B cell (primary cell): ENCODE results near the gene INPP1. TPM values are rescaled to one million over a fixed set of nuclear protein-coding genes. Genes with fewer than 3 reads are reported as not detected.

Source experiments
- ATAC-seq: fragments of 200-7000 bp; cut with Tn5 transposase; one replicate; pipeline ENCODE4 v1.10.0; 2021; ENCODE audit warnings: low read depth, mild to moderate bottlenecking, moderate number of reproducible peaks, moderate library complexity
- CTCF ChIA-PET: fragments of 350-600 bp; sonication (Branson Sonifier 250); formaldehyde crosslinking; loops from one replicate; lab custom pipeline; 2021; ENCODE audit warnings: antibody characterized with exemption, inconsistent platforms; lab: Charles Lee
- POLR2A ChIA-PET: fragments of 350-600 bp; sonication (Branson Sonifier 250); formaldehyde crosslinking; loops from one replicate; lab custom pipeline; 2021; ENCODE audit warnings: antibody characterized with exemption; lab: Charles Lee
- DNase-seq: peaks from one replicate; pipeline ENCODE4 v3.0.0; 2013
- H2AFZ ChIP-seq: 2 replicates; pipeline ENCODE4 v1.6.1; 2012; ENCODE audit warnings: mild to moderate bottlenecking, low read depth, low read length; ENCODE audit not compliant: insufficient read depth, poor library complexity, severe bottlenecking
- H3K27ac ChIP-seq, 2 donors: 1 replicate in 1 of 2; 2 replicates in 1 of 2; pipeline ENCODE4 v1.5.1; 2012 to 2013; ENCODE audit warnings: low read length in 2 of 2, mild to moderate bottlenecking in 2 of 2, moderate library complexity in 1 of 2
- H3K27me3 ChIP-seq, 4 experiments: fragments of 200-600 bp in 1 of 4; sonication (generic) in 1 of 4; replicated peaks in 1 of 4; 1 replicate in 2 of 4; 2 replicates in 2 of 4; pipeline versions ENCODE4 v1.6.1 to v1.7.0; 2013 to 2016; ENCODE audit warnings: low read length in 3 of 4, mild to moderate bottlenecking in 2 of 4, mixed read lengths in 1 of 4, moderate library complexity in 1 of 4; ENCODE audit not compliant: insufficient read depth in 4 of 4, control insufficient read depth in 3 of 4; ENCODE audit errors: control extremely low read depth in 1 of 4
- H3K36me3 ChIP-seq, 2 experiments: replicated peaks in 1 of 2; 1 replicate in 1 of 2; 2 replicates in 1 of 2; pipeline versions ENCODE4 v1.6.1 to v1.7.1; 2013; ENCODE audit warnings: low read length in 1 of 2; ENCODE audit not compliant: insufficient read depth in 2 of 2, control insufficient read depth in 1 of 2; ENCODE audit errors: control extremely low read depth in 1 of 2, extremely low read depth in 1 of 2
- H3K4me1 ChIP-seq, 2 donors: fragments of 200-600 bp in 1 of 2; sonication (generic) in 1 of 2; 1 replicate in 1 of 2; 2 replicates in 1 of 2; pipeline versions ENCODE4 v1.5.1 to v1.6.1; 2013 to 2017; ENCODE audit warnings: low read length in 2 of 2; ENCODE audit not compliant: control insufficient read depth in 2 of 2, insufficient read depth in 2 of 2
- H3K4me2 ChIP-seq: replicated peaks from 2 replicates; pipeline ENCODE3; 2012; ENCODE audit warnings: mild to moderate bottlenecking, low read depth, low read length; ENCODE audit not compliant: poor library complexity, severe bottlenecking
- H3K4me3 ChIP-seq, 5 experiments: fragments of 200-600 bp in 1 of 5; sonication (generic) in 1 of 5; 1 replicate in 3 of 5; 2 replicates in 2 of 5; pipeline versions ENCODE4 v1.5.1 to v1.7.0; 2011 to 2016; ENCODE audit warnings: low read length in 4 of 5, mild to moderate bottlenecking in 4 of 5, low read depth in 2 of 5, control low read depth in 1 of 5, moderate library complexity in 1 of 5; ENCODE audit not compliant: insufficient read depth in 1 of 5; ENCODE audit errors: control extremely low read depth in 1 of 5, extremely low read depth in 1 of 5
- H3K79me2 ChIP-seq: fragments of 200-600 bp; sonication (generic); one replicate; pipeline ENCODE4 v1.6.0; 2016; ENCODE audit warnings: low read length; ENCODE audit not compliant: control insufficient read depth, insufficient read depth
- H3K9ac ChIP-seq: fragments of 200-600 bp; sonication (generic); 2 replicates; pipeline ENCODE4 v1.6.1; 2017; ENCODE audit warnings: mild to moderate bottlenecking, low read length, moderate library complexity
- H3K9me3 ChIP-seq, 3 donors: one replicate each; pipeline versions ENCODE4 v1.6.1 to v1.7.1; 2013; ENCODE audit warnings: low read length in 2 of 3; ENCODE audit not compliant: control insufficient read depth in 2 of 3, insufficient read depth in 1 of 3; ENCODE audit errors: control extremely low read depth in 1 of 3
- H4K20me1 ChIP-seq: 2 replicates; pipeline ENCODE4 v1.6.0; 2012; ENCODE audit warnings: mild to moderate bottlenecking, low read length; ENCODE audit not compliant: insufficient read depth, control insufficient read depth, poor library complexity, severe bottlenecking
- H3K27ac Mint-ChIP-seq: one replicate; pipeline ENCODE4 v1.8.0; 2021; ENCODE audit warnings: mixed read lengths
- H3K27me3 Mint-ChIP-seq: one replicate; pipeline ENCODE4 v1.8.0; 2021; ENCODE audit warnings: mixed read lengths
- H3K4me1 Mint-ChIP-seq: one replicate; pipeline ENCODE4 v1.8.0; 2021; ENCODE audit warnings: mixed read lengths
- H3K4me3 Mint-ChIP-seq: one replicate; pipeline ENCODE4 v1.8.0; 2021; ENCODE audit warnings: mixed read lengths
- H3K9me3 Mint-ChIP-seq: one replicate; pipeline ENCODE4 v1.8.0; 2022; ENCODE audit warnings: mixed read lengths; ENCODE audit not compliant: insufficient read depth
- EZH2 ChIP-seq: IDR thresholded peaks from 2 replicates; pipeline ENCODE4 v1.6.1; 2012; ENCODE audit warnings: borderline replicate concordance, low read depth, mild to moderate bottlenecking, moderate library complexity, low read length; ENCODE audit not compliant: insufficient read depth, poor library complexity, severe bottlenecking
- WGBS: methylation state at CpG from one replicate; pipeline ENCODE4 v1.1.5; 2013; ENCODE audit warnings: missing lambda C conversion rate; ENCODE audit not compliant: insufficient coverage; 5-methylcytosine and 5-hydroxymethylcytosine counted together
- intact Hi-C: fragments of 100-400 bp; cut with micrococcal nuclease; formaldehyde crosslinking; loops from one replicate; pipeline ENCODE4 v1.10.0; 2022
- polyA plus RNA-seq: library from polyadenylated mRNA; depleted of rRNA; stranded (reverse); fragments of >200 nt; gene quantifications from 2 replicates; pipeline ENCODE4 v1.2.3, GENCODE V29; 2012
- total RNA-seq, 2 donors: library from RNA; stranded (reverse); fragments of 120-200 nt in 1 of 2; gene quantifications; 1 replicate in 1 of 2; 2 replicates in 1 of 2; pipeline versions ENCODE4 v1.2.3 to v1.2.4, GENCODE V29; 2013 to 2022
- TF ChIP-seq, protein P1 (sequence below): fragments of 200-600 bp; IDR thresholded peaks from one replicate; pipeline ENCODE4 v1.8.0; 2022; ENCODE audit warnings: antibody characterized with exemption, mild to moderate bottlenecking

The INPP1 gene
- total and polyA plus RNA-seq, 2 donors (not counting 1 experiment from before 2014, with no cell fraction given) = 3.1 to 3.7 TPM

DNA sequence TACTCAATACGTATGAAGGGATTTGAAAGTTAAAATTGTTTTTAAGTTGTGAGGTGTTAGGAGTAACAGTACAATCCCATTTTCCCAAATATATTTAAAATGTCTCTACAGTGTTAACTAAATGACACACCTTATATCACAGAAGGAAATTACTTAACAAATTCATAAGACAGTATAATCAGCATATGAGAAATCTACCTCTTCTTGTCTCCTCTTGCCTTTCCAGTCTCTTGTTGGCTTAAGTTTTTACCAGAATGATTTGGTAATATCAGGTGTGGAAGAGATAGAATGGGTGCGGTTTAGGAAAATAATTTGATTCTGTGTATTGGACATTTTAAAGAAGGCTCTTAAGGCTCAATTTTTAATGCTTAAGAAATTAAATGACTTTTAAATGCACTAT, 9.5 kb upstream of the INPP1 start:
- Histone ChIP-seq H3K4me3 (no peak overlapping the region), H3K4me2 (no peak overlapping the region), H3K27me3 (peaks cover 0 to 2% (median 0%) of the 10 kb centered on the region in 4 experiments), H3K9ac (no peak overlapping the region), H3K79me2 (no peaks in the 10 kb centered on the region), H3K9me3 (peaks cover 0 to 2% (median 0%) of the 10 kb centered on the region in 3 donors), H3K4me1 (no peaks in the 10 kb centered on the region), H4K20me1 (no peaks in the 10 kb centered on the region), H2AFZ (no peak overlapping the region), H3K27ac (no peak overlapping the region), H3K36me3 (no peaks in the 10 kb centered on the region)
- intact Hi-C loops = no loop called here
- no peaks in the 10 kb centered on the region for H3K4me1 Mint-ChIP-seq
- DNase-seq (no peak), ATAC-seq (no peak)
- ChIA-PET POLR2A (no interaction called here), CTCF (no interaction called here)
- H3K4me3 Mint-ChIP-seq = no peak overlapping the region
- no CpG with 5 or more reads among the region's 2 CpGs for WGBS
- peaks cover 21% of the 10 kb centered on the region for H3K27me3 Mint-ChIP-seq
- H3K9me3 Mint-ChIP-seq = no peaks in the 10 kb centered on the region
- H3K27ac Mint-ChIP-seq = no peak overlapping the region
- TF ChIP-seq, protein P1, sequence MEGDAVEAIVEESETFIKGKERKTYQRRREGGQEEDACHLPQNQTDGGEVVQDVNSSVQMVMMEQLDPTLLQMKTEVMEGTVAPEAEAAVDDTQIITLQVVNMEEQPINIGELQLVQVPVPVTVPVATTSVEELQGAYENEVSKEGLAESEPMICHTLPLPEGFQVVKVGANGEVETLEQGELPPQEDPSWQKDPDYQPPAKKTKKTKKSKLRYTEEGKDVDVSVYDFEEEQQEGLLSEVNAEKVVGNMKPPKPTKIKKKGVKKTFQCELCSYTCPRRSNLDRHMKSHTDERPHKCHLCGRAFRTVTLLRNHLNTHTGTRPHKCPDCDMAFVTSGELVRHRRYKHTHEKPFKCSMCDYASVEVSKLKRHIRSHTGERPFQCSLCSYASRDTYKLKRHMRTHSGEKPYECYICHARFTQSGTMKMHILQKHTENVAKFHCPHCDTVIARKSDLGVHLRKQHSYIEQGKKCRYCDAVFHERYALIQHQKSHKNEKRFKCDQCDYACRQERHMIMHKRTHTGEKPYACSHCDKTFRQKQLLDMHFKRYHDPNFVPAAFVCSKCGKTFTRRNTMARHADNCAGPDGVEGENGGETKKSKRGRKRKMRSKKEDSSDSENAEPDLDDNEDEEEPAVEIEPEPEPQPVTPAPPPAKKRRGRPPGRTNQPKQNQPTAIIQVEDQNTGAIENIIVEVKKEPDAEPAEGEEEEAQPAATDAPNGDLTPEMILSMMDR = no peak
- TF ChIP-seq EZH2 = no peak

DNA sequence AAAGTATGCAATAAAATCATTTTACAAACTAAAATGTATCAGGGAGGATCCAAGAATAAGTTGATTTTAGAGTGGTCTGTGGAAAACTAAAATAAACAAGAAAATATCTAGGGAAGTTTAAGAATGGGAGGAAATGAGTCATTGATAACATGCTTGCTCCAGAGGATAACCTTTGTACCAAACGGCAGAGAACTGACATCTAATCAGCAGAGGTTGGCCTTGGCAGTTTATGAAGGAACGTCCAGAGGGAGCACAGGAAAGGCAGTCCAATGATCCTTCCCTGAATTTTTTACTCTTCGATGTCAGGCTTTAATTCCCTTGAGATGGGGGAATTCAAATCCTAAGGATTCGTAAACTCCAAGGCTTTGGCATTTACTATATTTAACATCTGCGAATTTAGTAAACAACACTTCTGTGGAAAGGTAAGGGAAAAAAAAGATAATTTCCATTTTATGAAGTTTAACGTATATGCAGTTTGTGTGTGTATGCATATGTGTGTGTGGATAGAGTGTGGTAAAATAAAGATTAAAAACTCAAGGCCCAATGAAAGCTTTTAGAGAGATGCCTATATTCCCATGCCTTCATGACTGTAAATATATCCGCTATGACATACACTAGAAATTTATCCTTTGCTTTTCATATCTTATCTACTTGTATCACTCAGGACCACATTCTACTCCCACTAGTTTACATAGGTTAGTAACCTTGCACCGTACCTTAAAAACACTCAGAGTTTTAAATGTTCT, 8.7 kb upstream of the INPP1 start:
- Mint-ChIP-seq H3K27me3 (peaks cover 16% of the 10 kb centered on the region), H3K4me3 (no peak overlapping the region), H3K4me1 (no peaks in the 10 kb centered on the region), H3K27ac (no peak overlapping the region), H3K9me3 (no peaks in the 10 kb centered on the region)
- Histone ChIP-seq H3K4me1 (no peaks in the 10 kb centered on the region), H3K9me3 (peaks cover 0 to 2% (median 0%) of the 10 kb centered on the region in 3 donors), H3K27ac (no peak overlapping the region), H3K36me3 (no peaks in the 10 kb centered on the region), H3K79me2 (no peaks in the 10 kb centered on the region), H3K4me2 (no peak overlapping the region), H4K20me1 (no peaks in the 10 kb centered on the region), H3K27me3 (no peaks in the 10 kb centered on the region), H2AFZ (no peak overlapping the region), H3K4me3 (no peak overlapping the region), H3K9ac (no peak overlapping the region)
- no peak for TF ChIP-seq EZH2
- TF ChIP-seq, protein P1 = no peak
- ATAC-seq = no peak
- intact Hi-C loops = no loop called here
- CTCF ChIA-PET = no interaction called here
- POLR2A ChIA-PET = no interaction called here
- WGBS = 54% methylated on average over 3 of the region's 8 CpGs
- no peak for DNase-seq
